Activated T-cell treated with anti-CD3 and anti-CD28 coated beads for 1 hour (primary cell): ENCODE results near the gene KDM6B.

ENCODE experiments used
- DNase-seq: peaks from one replicate; pipeline ENCODE4 v3.0.0-alpha.2; 2020; ENCODE audit warnings: low read depth

KDM6B gene

GRCh38 chr17:7824021-7824924, 9.7 kb upstream of the KDM6B start:
- DNase-seq: no peak

- no peak for DNase-seq
These were observed 8.6 kb upstream of the KDM6B start for GRCh38 chr17:7825206-7825990.

GRCh38 chr17:7830616-7831015, 3.4 kb upstream of the KDM6B start:
- DNase-seq: no peak

- no peak for DNase-seq
These were observed 2.8 kb upstream of the KDM6B start for GRCh38 chr17:7831233-7831632.

- no peak for DNase-seq
These were observed 1.6 kb upstream of the KDM6B start for GRCh38 chr17:7832431-7832830.

GRCh38 chr17:7833011-7833794, 814 bp upstream of the KDM6B start:
- no peak for DNase-seq

- peak; percentile 44 for DNase-seq
These were observed 532 bp downstream of the KDM6B start for GRCh38 chr17:7834542-7834956.

- DNase-seq: peak; percentile 76
These were observed 1.2 kb downstream of the KDM6B start for GRCh38 chr17:7834957-7835813.

GRCh38 chr17:7835814-7836595, 2.0 kb downstream of the KDM6B start:
- DNase-seq: no peak

GRCh38 chr17:7836596-7837407, 2.8 kb downstream of the KDM6B start:
- peak; percentile 43 for DNase-seq

- no peak for DNase-seq
These were observed 3.5 kb downstream of the KDM6B start for GRCh38 chr17:7837408-7838088.

- no peak for DNase-seq
These were observed 4.4 kb downstream of the KDM6B start for GRCh38 chr17:7838090-7839075.

- DNase-seq: no peak
These were observed 5.3 kb downstream of the KDM6B start for GRCh38 chr17:7839190-7839875.

GRCh38 chr17:7839876-7840261, 5.9 kb downstream of the KDM6B start:
- DNase-seq: no peak

- DNase-seq: no peak
These were observed 6.4 kb downstream of the KDM6B start for GRCh38 chr17:7840441-7840840.

- DNase-seq: no peak
These were observed 6.9 kb downstream of the KDM6B start for GRCh38 chr17:7840875-7841274.

GRCh38 chr17:7841396-7841914, 7.4 kb downstream of the KDM6B start:
- DNase-seq: peak; percentile 93
